Measurements from ENCODE around the gene MFNG. TPM values are rescaled to one million over a fixed set of nuclear protein-coding genes. Genes with fewer than 3 reads are reported as not detected.
A peak's percentile ranks its signal among the peaks of the same experiment; 100 is the strongest.

Gene MFNG
- total and polyA plus RNA-seq, 2 donors (not counting 1 experiment from before 2014, with no cell fraction given): 0.15 TPM; not detected in 1

- DNase-seq (ENCODE audit: low read depth in 2 of 2): no peak
- TF ChIP-seq EZH2 (IDR thresholded peaks at IDR 0.05; ENCODE audit: low read length, missing control alignments): no peak
- TF ChIP-seq CTCF (conservative IDR thresholded peaks at IDR 0.05 in 1 of 2, IDR thresholded peaks at IDR 0.05 in 1 of 2; ENCODE audit: low read depth in 1 of 2, low read length in 2 of 2): no peak
- Histone ChIP-seq H3K27me3 (ENCODE audit: control insufficient read depth, insufficient read depth, low read length) (peaks cover 6% of the 10 kb centered on the region), H3K9me3 (ENCODE audit: control insufficient read depth, insufficient read depth, low read depth, low read length) (no peaks in the 10 kb centered on the region), H3K9ac (ENCODE audit: insufficient read depth, low read length) (no peak overlapping the region), H4K20me1 (ENCODE audit: control insufficient read depth, extremely low read depth, insufficient read depth, low read length) (no peaks in the 10 kb centered on the region), H3K4me2 (ENCODE audit: extremely low read depth, insufficient read depth, low read length) (no peak overlapping the region), H3K4me1 (ENCODE audit: control insufficient read depth, extremely low read depth, insufficient read depth, low read length) (peaks cover 18% of the 10 kb centered on the region), H3K36me3 (ENCODE audit: control insufficient read depth, insufficient read depth, low read length) (no peaks in the 10 kb centered on the region), H3K4me3 (replicated peaks in 1 of 4; ENCODE audit: control extremely low read depth in 1 of 4, insufficient read depth in 1 of 4, low read depth in 3 of 4, low read length in 4 of 4) (no peak overlapping the region), H3K27ac (ENCODE audit: insufficient read depth, low read length) (no peak overlapping the region), H2AFZ (ENCODE audit: low read length) (no peak overlapping the region), H3K79me2 (ENCODE audit: control insufficient read depth, insufficient read depth, low read length) (no peaks in the 10 kb centered on the region)
Measured at GRCh38 chr22:37459206-37459605, 27.0 kb downstream of the MFNG start.

- Histone ChIP-seq H3K79me2 (ENCODE audit: control insufficient read depth, insufficient read depth, low read length) (no peaks in the 10 kb centered on the region), H3K9ac (ENCODE audit: insufficient read depth, low read length) (no peak overlapping the region), H3K27me3 (ENCODE audit: control insufficient read depth, insufficient read depth, low read length) (peaks cover 4% of the 10 kb centered on the region), H3K27ac (ENCODE audit: insufficient read depth, low read length) (no peak overlapping the region), H2AFZ (ENCODE audit: low read length) (no peak overlapping the region), H3K9me3 (ENCODE audit: control insufficient read depth, insufficient read depth, low read depth, low read length) (no peaks in the 10 kb centered on the region), H3K4me1 (ENCODE audit: control insufficient read depth, extremely low read depth, insufficient read depth, low read length) (peaks cover 18% of the 10 kb centered on the region), H3K4me2 (ENCODE audit: extremely low read depth, insufficient read depth, low read length) (no peak overlapping the region), H3K4me3 (replicated peaks in 1 of 4; ENCODE audit: control extremely low read depth in 1 of 4, insufficient read depth in 1 of 4, low read depth in 3 of 4, low read length in 4 of 4) (no peak overlapping the region), H4K20me1 (ENCODE audit: control insufficient read depth, extremely low read depth, insufficient read depth, low read length) (no peaks in the 10 kb centered on the region), H3K36me3 (ENCODE audit: control insufficient read depth, insufficient read depth, low read length) (no peaks in the 10 kb centered on the region)
- peak; percentile 24 to 53 for DNase-seq (ENCODE audit: low read depth in 2 of 2)
- TF ChIP-seq CTCF (conservative IDR thresholded peaks at IDR 0.05 in 1 of 2, IDR thresholded peaks at IDR 0.05 in 1 of 2; ENCODE audit: low read depth in 1 of 2, low read length in 2 of 2) (peak; percentile 96), EZH2 (IDR thresholded peaks at IDR 0.05; ENCODE audit: low read length, missing control alignments) (no peak)
Measured at GRCh38 chr22:37457093-37457893, 28.9 kb downstream of the MFNG start.

GRCh38 chr22:37456346-37456745 is 29.8 kb downstream of the MFNG start:
- no peaks in the 10 kb centered on the region for H3K36me3 ChIP-seq (ENCODE audit: control insufficient read depth, insufficient read depth, low read length)
- peaks cover 4% of the 10 kb centered on the region for H3K27me3 ChIP-seq (ENCODE audit: control insufficient read depth, insufficient read depth, low read length)
- no peak overlapping the region for H3K4me3 ChIP-seq (replicated peaks in 1 of 4; ENCODE audit: control extremely low read depth in 1 of 4, insufficient read depth in 1 of 4, low read depth in 3 of 4, low read length in 4 of 4)
- no peaks in the 10 kb centered on the region for H3K79me2 ChIP-seq (ENCODE audit: control insufficient read depth, insufficient read depth, low read length)
- H3K9me3 ChIP-seq (ENCODE audit: control insufficient read depth, insufficient read depth, low read depth, low read length): no peaks in the 10 kb centered on the region
- TF ChIP-seq CTCF (conservative IDR thresholded peaks at IDR 0.05 in 1 of 2, IDR thresholded peaks at IDR 0.05 in 1 of 2; ENCODE audit: low read depth in 1 of 2, low read length in 2 of 2) (no peak), EZH2 (IDR thresholded peaks at IDR 0.05; ENCODE audit: low read length, missing control alignments) (no peak)
- no peak overlapping the region for H2AFZ ChIP-seq (ENCODE audit: low read length)
- DNase-seq (ENCODE audit: low read depth in 2 of 2): no peak
- H4K20me1 ChIP-seq (ENCODE audit: control insufficient read depth, extremely low read depth, insufficient read depth, low read length): no peaks in the 10 kb centered on the region
- H3K27ac ChIP-seq (ENCODE audit: insufficient read depth, low read length): no peak overlapping the region
- H3K9ac ChIP-seq (ENCODE audit: insufficient read depth, low read length): no peak overlapping the region
- peaks cover 18% of the 10 kb centered on the region for H3K4me1 ChIP-seq (ENCODE audit: control insufficient read depth, extremely low read depth, insufficient read depth, low read length)
- H3K4me2 ChIP-seq (ENCODE audit: extremely low read depth, insufficient read depth, low read length): no peak overlapping the region
